HepG2 (cell line): ENCODE results near the gene SOCS1. TPM values are rescaled to one million over a fixed set of nuclear protein-coding genes. Genes with fewer than 3 reads are reported as not detected.

Experiments used
- ATAC-seq: fragments of 200-7000 bp; cut with Tn5 transposase; 3 replicates; pipeline ENCODE4 v1.9.1; 2020; ENCODE audit warnings: mild to moderate bottlenecking, moderate library complexity
- BruUV-seq: library from RNA; stranded (reverse); fragments of 400-500 nt; replicated peaks from 2 replicates; lab custom pipeline; 2021; lab: Mats Ljungman, UMichigan
- CTCF ChIA-PET: fragments of 300-600 bp; formaldehyde crosslinking; extraction: SDS; loops from one replicate; lab custom pipeline; 2021; ENCODE audit warnings: low total read pairs, inconsistent platforms, low intra/inter-chr PET ratio; lab: Yijun Ruan, JAX
- POLR2A ChIA-PET: fragments of 350-600 bp; sonication (Branson Sonifier 250); formaldehyde crosslinking; loops from one replicate; lab custom pipeline; 2020; ENCODE audit warnings: antibody characterized with exemption, inconsistent platforms; lab: Yijun Ruan, JAX
- DNase-seq: peaks from one replicate; pipeline ENCODE4 v3.0.0-alpha.2; 2015; ENCODE audit warnings: low spot score
- FAIRE-seq: peaks from 3 replicates; lab custom pipeline; 2011; peaks lifted over from hg19 to GRCh38; lab: Jason Lieb, UNC
- H2AFZ ChIP-seq: one replicate; pipeline ENCODE4 v1.6.1; 2011; ENCODE audit warnings: low read length, inconsistent platforms
- H3K27ac ChIP-seq: fragments of 300-600 bp; 3 replicates; pipeline ENCODE4 v1.8.0; 2011; ENCODE audit warnings: mixed run types, mild to moderate bottlenecking, mixed read lengths, low read length, inconsistent platforms; ENCODE audit not compliant: insufficient read depth; ENCODE audit errors: extremely low read length
- H3K27me3 ChIP-seq, 2 experiments: fragments of 200-600 bp in 1 of 2; 2 replicates in 1 of 2; 3 replicates in 1 of 2; pipeline versions ENCODE4 v1.6.0 to v1.8.0; 2011; ENCODE audit warnings: low read length in 2 of 2, mild to moderate bottlenecking in 2 of 2, moderate library complexity in 2 of 2, inconsistent platforms in 1 of 2; ENCODE audit not compliant: insufficient read depth in 2 of 2, control insufficient read depth in 1 of 2
- H3K36me3 ChIP-seq, 2 experiments: fragments of 200-600 bp in 1 of 2; replicated peaks in 1 of 2; 2 replicates in 1 of 2; 3 replicates in 1 of 2; pipeline versions ENCODE4 v1.5.1 to v1.8.0; 2011; ENCODE audit warnings: low read length in 2 of 2, inconsistent platforms in 1 of 2; ENCODE audit not compliant: insufficient read depth in 2 of 2, control insufficient read depth in 1 of 2
- H3K4me1 ChIP-seq: 2 replicates; pipeline ENCODE4 v1.5.1; 2012; ENCODE audit warnings: low read length, inconsistent platforms; ENCODE audit not compliant: insufficient read depth
- H3K4me2 ChIP-seq: 2 replicates; pipeline ENCODE4 v1.6.0; 2011; ENCODE audit warnings: low read depth, low read length, inconsistent platforms
- H3K4me3 ChIP-seq, 3 experiments: fragments of 200-600 bp in 1 of 3; sonication (generic), shearing (Covaris generic) in 1 of 3; replicated peaks in 1 of 3; 2 replicates each; pipeline ENCODE4 v1.5.1; 2011 to 2016; ENCODE audit warnings: low read length in 3 of 3, inconsistent platforms in 2 of 3, low read depth in 2 of 3, mild to moderate bottlenecking in 2 of 3, control low read depth in 1 of 3, mixed read lengths in 1 of 3; ENCODE audit not compliant: insufficient read depth in 1 of 3
- H3K79me2 ChIP-seq: one replicate; pipeline ENCODE4 v1.6.1; 2011; ENCODE audit warnings: low read length, inconsistent platforms; ENCODE audit not compliant: insufficient read depth
- H3K9ac ChIP-seq: 2 replicates; pipeline ENCODE4 v1.6.0; 2011; ENCODE audit warnings: mild to moderate bottlenecking, low read depth, low read length, inconsistent platforms; ENCODE audit not compliant: insufficient read depth
- H3K9me3 ChIP-seq: 2 replicates; pipeline ENCODE4 v1.5.1; 2012; ENCODE audit warnings: mild to moderate bottlenecking, low read length
- H4K20me1 ChIP-seq: 2 replicates; pipeline ENCODE4 v1.6.0; 2011; ENCODE audit warnings: inconsistent platforms, mild to moderate bottlenecking, low read length, moderate library complexity; ENCODE audit not compliant: insufficient read depth
- HNRNPK ChIP-seq: fragments of 200-400 bp; formaldehyde crosslinking; IDR thresholded peaks from 2 replicates; pipeline ENCODE4 v1.6.1; 2018; ENCODE audit warnings: low read length, low read depth, moderate library complexity, mild to moderate bottlenecking; ENCODE audit not compliant: poor library complexity, severe bottlenecking
- HNRNPLL ChIP-seq: fragments of 200-400 bp; formaldehyde crosslinking; IDR thresholded peaks from 2 replicates; pipeline ENCODE4 v1.6.1; 2017; ENCODE audit warnings: mild to moderate bottlenecking, low read depth, low read length; ENCODE audit not compliant: poor library complexity, severe bottlenecking
- KDM5B ChIP-seq: sonication (generic); formaldehyde crosslinking; IDR thresholded peaks from 2 replicates; pipeline ENCODE4 v1.4.0; 2020; ENCODE audit warnings: missing genetic modification reagents, mild to moderate bottlenecking, borderline replicate concordance
- NFE2 ChIP-seq: sonication (generic); formaldehyde crosslinking; IDR thresholded peaks from 2 replicates; pipeline ENCODE4 v1.4.0; 2020; ENCODE audit warnings: missing genetic modification reagents
- RELA ChIP-seq: sonication (generic); formaldehyde crosslinking; IDR thresholded peaks from 2 replicates; pipeline ENCODE4 v1.4.0; 2020; ENCODE audit warnings: missing genetic modification reagents
- ZBTB38 ChIP-seq: sonication (generic); formaldehyde crosslinking; IDR thresholded peaks from 2 replicates; pipeline ENCODE4 v1.5.1; 2020; ENCODE audit warnings: mild to moderate bottlenecking, missing genetic modification reagents
- ZIK1 ChIP-seq: sonication (generic); formaldehyde crosslinking; IDR thresholded peaks from 2 replicates; pipeline ENCODE4 v1.5.0; 2020; ENCODE audit warnings: mild to moderate bottlenecking, low read depth, missing genetic modification reagents, borderline replicate concordance
- ZNF746 ChIP-seq: sonication (generic); formaldehyde crosslinking; IDR thresholded peaks from 2 replicates; pipeline ENCODE4 v1.8.0; 2022; ENCODE audit warnings: mild to moderate bottlenecking, missing genetic modification reagents
- WGBS: methylation state at CpG from one replicate; pipeline ENCODE4 v1.1.6; 2017; ENCODE audit warnings: low lambda C conversion rate; 5-methylcytosine and 5-hydroxymethylcytosine counted together
- in situ Hi-C: cut with HindIII; loops from 2 replicates; pipeline ENCODE4 v1.10.0; 2017; ENCODE audit warnings: low pct_unique_long_range_greater_than_20kb; ENCODE audit not compliant: extremely low pct_ligation_motif_present
- intact Hi-C: fragments of 100-400 bp; cut with micrococcal nuclease; formaldehyde crosslinking; loops from one replicate; pipeline ENCODE4 v1.10.0; 2022; ENCODE audit not compliant: unreplicated experiment
- polyA plus RNA-seq, 8 experiments: library from polyadenylated mRNA; depleted of rRNA in 3 of 8; stranded (reverse) in 7 of 8; unstranded in 1 of 8; fragments of >200 nt; fragmentation: Illumina TruSeq in 4 of 8; extraction: Trizol in 4 of 8; gene quantifications; 2 replicates each; pipeline versions ENCODE4 v1.2.1 to v1.2.3, GENCODE V29; 2011 to 2016; ENCODE audit warnings: low read depth in 4 of 8, missing spikeins in 1 of 8, mixed read lengths in 1 of 8; ENCODE audit not compliant: insufficient read depth in 1 of 8
- total RNA-seq, 5 experiments: library from RNA; depleted of rRNA; stranded (reverse); fragments of >200 nt; fragmentation: Illumina TruSeq; extraction: Trizol; gene quantifications; 2 replicates each; pipeline ENCODE4 v1.2.3, GENCODE V29; 2016; ENCODE audit warnings: low read depth in 1 of 5
- TF ChIP-seq, protein P1 (sequence below), 2 experiments: IDR thresholded peaks; 2 replicates each; pipeline ENCODE4 v1.6.1; 2011 to 2012; ENCODE audit warnings: low read length in 2 of 2, borderline replicate concordance in 1 of 2, low read depth in 1 of 2, mild to moderate bottlenecking in 1 of 2, moderate library complexity in 1 of 2
- TF ChIP-seq, protein P2 (sequence below): sonication (generic); formaldehyde crosslinking; IDR thresholded peaks from 2 replicates; pipeline ENCODE4 v1.4.0; 2020; ENCODE audit warnings: missing genetic modification reagents
- TF ChIP-seq, protein P3 (sequence below): sonication (generic); formaldehyde crosslinking; IDR thresholded peaks from 2 replicates; pipeline ENCODE4 v1.5.1; 2020; ENCODE audit warnings: mild to moderate bottlenecking, missing genetic modification reagents, moderate library complexity

The SOCS1 gene
- total and polyA plus RNA-seq, 2 of the 13 experiments (the other 11 are each of a cell fraction or from before 2014, with no cell fraction given): 5.3 to 6.3 TPM

DNA sequence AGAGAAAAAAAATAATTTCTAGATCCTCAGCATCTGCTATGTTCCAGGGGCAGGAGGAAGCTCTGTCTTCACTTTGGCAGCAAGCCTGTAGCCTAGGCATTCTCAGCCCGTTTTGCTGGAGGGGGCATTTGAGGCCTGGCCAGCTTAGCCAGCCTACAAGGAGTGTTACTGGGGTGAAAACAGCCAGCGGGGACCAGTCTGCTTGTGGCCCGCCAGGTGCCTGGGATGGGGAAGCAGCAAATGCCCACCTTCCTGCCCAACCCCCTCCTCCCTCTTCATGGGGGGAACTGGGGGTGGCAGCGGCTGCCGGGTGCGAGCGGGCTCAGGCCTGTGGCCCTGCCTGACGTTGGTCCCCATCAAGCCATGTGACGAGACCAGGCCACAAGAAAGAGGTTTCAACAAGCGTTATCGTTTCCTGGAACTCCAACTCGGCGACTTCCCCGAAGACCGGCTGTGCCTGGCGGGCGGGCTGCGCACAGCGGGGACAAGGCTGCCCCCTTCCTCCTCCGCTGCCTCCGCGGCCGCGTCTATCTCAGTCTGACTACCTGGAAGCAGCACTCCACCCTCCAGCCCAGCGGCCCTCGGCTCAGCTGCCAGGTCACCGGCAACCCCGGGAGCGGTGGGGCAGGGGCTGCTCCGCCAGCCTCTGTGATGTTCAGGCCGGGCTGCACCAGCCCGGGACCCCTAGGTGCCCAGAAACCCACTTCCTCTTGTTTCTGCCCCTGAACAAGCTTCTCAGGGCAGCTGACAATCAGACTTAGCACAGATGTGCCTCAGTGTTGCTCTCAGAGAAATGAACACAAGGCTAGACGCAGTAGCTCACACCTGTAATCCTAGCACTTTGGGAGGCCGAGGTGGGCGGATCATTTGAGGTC, 22.9 kb downstream of the SOCS1 start:
- no peaks in the 10 kb centered on the region for H3K9me3 ChIP-seq
- in situ Hi-C loops: no loop called here
- H4K20me1 ChIP-seq: no peaks in the 10 kb centered on the region
- H3K27ac ChIP-seq: no peak overlapping the region
- no peak overlapping the region for H3K9ac ChIP-seq
- peak; percentile 12; the same call in 2 of the 3 replicates for ATAC-seq
- no peak for FAIRE-seq
- H3K36me3 ChIP-seq: no peaks in the 10 kb centered on the region
- no peak for TF ChIP-seq NFE2 (CRISPR knock-in tag)
- no peak for TF ChIP-seq ZNF746 (CRISPR knock-in tag)
- TF ChIP-seq, protein P1, sequence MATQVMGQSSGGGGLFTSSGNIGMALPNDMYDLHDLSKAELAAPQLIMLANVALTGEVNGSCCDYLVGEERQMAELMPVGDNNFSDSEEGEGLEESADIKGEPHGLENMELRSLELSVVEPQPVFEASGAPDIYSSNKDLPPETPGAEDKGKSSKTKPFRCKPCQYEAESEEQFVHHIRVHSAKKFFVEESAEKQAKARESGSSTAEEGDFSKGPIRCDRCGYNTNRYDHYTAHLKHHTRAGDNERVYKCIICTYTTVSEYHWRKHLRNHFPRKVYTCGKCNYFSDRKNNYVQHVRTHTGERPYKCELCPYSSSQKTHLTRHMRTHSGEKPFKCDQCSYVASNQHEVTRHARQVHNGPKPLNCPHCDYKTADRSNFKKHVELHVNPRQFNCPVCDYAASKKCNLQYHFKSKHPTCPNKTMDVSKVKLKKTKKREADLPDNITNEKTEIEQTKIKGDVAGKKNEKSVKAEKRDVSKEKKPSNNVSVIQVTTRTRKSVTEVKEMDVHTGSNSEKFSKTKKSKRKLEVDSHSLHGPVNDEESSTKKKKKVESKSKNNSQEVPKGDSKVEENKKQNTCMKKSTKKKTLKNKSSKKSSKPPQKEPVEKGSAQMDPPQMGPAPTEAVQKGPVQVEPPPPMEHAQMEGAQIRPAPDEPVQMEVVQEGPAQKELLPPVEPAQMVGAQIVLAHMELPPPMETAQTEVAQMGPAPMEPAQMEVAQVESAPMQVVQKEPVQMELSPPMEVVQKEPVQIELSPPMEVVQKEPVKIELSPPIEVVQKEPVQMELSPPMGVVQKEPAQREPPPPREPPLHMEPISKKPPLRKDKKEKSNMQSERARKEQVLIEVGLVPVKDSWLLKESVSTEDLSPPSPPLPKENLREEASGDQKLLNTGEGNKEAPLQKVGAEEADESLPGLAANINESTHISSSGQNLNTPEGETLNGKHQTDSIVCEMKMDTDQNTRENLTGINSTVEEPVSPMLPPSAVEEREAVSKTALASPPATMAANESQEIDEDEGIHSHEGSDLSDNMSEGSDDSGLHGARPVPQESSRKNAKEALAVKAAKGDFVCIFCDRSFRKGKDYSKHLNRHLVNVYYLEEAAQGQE (IDR thresholded peaks at IDR 0.05; ENCODE audit: borderline replicate concordance in 1 of 2, low read depth in 1 of 2, low read length in 2 of 2): no peak
- peak; percentile 32 for TF ChIP-seq HNRNPLL
- TF ChIP-seq KDM5B (CRISPR knock-in tag): 0 out of 2 replicates have a peak, but pooled peaks have one; percentile 13
- no peak for TF ChIP-seq RELA (CRISPR knock-in tag)
- no peak for TF ChIP-seq ZIK1 (CRISPR knock-in tag)
- 0 out of 2 replicates have a peak, but pooled peaks have one; percentile 24 for TF ChIP-seq ZBTB38
- TF ChIP-seq, protein P2, sequence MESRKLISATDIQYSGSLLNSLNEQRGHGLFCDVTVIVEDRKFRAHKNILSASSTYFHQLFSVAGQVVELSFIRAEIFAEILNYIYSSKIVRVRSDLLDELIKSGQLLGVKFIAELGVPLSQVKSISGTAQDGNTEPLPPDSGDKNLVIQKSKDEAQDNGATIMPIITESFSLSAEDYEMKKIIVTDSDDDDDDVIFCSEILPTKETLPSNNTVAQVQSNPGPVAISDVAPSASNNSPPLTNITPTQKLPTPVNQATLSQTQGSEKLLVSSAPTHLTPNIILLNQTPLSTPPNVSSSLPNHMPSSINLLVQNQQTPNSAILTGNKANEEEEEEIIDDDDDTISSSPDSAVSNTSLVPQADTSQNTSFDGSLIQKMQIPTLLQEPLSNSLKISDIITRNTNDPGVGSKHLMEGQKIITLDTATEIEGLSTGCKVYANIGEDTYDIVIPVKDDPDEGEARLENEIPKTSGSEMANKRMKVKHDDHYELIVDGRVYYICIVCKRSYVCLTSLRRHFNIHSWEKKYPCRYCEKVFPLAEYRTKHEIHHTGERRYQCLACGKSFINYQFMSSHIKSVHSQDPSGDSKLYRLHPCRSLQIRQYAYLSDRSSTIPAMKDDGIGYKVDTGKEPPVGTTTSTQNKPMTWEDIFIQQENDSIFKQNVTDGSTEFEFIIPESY: peak; percentile 82
- TF ChIP-seq, protein P3, sequence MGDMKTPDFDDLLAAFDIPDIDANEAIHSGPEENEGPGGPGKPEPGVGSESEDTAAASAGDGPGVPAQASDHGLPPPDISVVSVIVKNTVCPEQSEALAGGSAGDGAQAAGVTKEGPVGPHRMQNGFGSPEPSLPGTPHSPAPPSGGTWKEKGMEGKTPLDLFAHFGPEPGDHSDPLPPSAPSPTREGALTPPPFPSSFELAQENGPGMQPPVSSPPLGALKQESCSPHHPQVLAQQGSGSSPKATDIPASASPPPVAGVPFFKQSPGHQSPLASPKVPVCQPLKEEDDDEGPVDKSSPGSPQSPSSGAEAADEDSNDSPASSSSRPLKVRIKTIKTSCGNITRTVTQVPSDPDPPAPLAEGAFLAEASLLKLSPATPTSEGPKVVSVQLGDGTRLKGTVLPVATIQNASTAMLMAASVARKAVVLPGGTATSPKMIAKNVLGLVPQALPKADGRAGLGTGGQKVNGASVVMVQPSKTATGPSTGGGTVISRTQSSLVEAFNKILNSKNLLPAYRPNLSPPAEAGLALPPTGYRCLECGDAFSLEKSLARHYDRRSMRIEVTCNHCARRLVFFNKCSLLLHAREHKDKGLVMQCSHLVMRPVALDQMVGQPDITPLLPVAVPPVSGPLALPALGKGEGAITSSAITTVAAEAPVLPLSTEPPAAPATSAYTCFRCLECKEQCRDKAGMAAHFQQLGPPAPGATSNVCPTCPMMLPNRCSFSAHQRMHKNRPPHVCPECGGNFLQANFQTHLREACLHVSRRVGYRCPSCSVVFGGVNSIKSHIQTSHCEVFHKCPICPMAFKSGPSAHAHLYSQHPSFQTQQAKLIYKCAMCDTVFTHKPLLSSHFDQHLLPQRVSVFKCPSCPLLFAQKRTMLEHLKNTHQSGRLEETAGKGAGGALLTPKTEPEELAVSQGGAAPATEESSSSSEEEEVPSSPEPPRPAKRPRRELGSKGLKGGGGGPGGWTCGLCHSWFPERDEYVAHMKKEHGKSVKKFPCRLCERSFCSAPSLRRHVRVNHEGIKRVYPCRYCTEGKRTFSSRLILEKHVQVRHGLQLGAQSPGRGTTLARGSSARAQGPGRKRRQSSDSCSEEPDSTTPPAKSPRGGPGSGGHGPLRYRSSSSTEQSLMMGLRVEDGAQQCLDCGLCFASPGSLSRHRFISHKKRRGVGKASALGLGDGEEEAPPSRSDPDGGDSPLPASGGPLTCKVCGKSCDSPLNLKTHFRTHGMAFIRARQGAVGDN (CRISPR knock-in tag): peak; percentile 33
- TF ChIP-seq HNRNPK: peak; percentile 2
- DNase-seq: no peak
- H3K79me2 ChIP-seq: no peaks in the 10 kb centered on the region
- intact Hi-C loops: no loop called here
- WGBS: 60% methylated on average over 33 of the region's 35 CpGs
- POLR2A ChIA-PET: interaction anchor here (1.0 kb wide), 1 partner anchor 23 kb away, joined by 3 read pairs; the partner anchor contains the start of gene SOCS1
- no peak overlapping the region for H2AFZ ChIP-seq
- H3K4me2 ChIP-seq: no peak overlapping the region
- CTCF ChIA-PET: no interaction called here
- no TSS peak for BruUV-seq
- peaks cover 29% of the 10 kb centered on the region for H3K4me1 ChIP-seq
- peaks cover 1 to 18% of the 10 kb centered on the region in 2 experiments; a peak in 3 of 5 replicates for H3K27me3 ChIP-seq
- no peak overlapping the region for H3K4me3 ChIP-seq
